ENCODE results near the gene FRMD5.
"Not testable (repeated sequence)": the region's sequence is repeated elsewhere in the genome, so short reads cannot be mapped to it uniquely, and the experiment has no call there.

Gene FRMD5

DNA sequence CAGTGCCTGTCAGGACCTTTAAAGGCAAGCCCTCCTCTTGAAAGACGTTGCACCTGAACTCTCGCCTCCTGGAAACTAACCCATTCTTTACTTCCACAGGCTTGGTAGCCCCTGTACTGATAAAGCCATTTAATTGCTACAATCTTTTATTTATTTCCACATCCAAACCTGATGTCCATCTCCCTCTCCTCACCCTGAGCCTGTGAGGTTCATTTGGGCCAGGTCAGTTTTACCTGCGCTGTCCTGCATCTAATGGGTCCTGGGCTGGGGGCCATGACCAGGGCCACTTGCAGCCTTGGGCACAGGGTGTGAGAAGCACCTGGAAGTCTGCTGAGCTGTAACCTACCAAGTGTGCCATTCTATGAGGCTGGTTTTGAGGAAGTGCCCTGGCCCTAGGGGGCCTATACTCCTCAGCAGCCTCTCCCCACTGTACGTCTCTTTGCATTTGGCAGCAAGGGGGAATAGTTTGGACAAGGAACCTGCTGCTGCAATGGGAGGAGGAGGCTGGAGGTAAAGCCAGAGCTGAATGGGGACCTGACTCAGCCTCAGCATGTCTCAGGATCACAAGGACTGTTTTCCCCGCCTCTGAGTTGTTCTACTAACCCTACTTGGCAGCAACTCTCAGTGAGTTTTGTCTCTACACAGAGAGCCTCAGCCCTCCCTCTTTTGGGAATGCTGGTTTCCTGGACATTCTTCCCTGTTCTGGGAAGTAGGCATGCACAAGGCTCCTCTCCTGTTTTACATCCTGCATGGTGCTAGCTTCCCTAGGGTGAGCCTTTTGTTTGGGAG lies 314.5 kb downstream of the FRMD5 start:
- DNase-seq = no peak

DNA sequence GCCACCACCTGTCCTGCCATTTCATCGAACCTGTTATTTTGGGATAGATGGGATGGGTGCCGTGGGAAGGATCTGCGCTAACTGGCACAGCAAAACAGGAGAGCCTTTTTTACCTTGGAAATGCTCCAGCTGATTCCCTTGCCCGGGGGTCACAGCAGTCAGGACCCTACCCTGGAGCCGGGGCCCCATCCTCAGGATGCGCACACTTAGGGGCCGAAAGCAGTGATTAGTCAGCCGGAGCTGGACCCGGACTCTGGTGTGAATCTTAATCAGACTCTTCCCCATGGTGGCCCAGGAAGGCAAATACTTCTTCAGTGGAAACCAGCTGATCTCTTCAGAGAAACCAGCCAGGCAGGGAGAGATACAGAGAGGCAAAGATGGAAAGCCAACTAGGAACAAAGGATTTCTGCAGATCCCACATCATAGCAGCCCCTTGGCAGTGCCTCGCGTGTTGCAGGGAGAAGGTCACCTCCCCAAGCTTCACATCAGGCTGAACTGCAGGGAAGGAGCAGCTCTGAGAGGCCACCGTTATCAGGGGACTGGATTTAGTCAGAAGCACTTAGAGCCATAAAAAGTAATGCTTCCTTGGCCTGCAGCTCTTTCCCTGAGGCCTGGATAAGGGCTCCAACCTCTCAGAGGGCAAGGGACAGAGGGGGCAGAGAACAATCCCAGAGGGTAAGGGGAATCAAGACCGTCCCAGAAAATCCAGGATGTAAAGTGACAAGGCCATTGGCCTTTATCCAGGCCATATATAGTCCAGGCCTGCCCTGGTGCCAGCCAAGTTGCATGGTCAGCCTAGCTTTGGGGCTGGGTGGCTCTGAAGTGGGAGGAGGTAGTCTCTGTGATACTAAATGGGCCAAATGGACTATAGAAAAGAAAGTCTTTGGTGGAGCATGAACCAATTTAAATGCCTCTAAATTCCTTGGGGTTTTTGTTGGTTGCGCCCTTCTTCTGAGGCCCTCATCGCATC lies 315.4 kb downstream of the FRMD5 start:
- DNase-seq = no peak

DNA sequence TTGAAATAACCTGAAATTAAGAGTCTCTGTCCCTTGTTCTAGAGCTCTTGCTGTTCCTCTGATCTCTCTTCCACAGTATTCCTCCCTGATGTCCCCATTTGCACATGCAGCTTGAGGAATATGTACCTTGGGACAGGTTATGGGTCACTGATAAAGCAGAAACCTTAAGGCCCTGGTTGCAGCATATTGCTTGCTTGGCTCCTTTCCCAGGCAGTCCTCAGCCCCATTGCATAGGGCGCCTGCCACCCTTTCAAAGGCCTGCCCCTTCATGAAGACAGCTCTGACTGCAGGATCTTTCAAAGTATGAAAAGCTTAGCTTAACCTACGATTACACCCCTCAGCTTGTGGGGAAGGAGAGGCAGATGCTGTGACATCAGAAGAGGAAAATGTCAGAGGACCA lies 316.6 kb downstream of the FRMD5 start:
- no peak for DNase-seq

DNA sequence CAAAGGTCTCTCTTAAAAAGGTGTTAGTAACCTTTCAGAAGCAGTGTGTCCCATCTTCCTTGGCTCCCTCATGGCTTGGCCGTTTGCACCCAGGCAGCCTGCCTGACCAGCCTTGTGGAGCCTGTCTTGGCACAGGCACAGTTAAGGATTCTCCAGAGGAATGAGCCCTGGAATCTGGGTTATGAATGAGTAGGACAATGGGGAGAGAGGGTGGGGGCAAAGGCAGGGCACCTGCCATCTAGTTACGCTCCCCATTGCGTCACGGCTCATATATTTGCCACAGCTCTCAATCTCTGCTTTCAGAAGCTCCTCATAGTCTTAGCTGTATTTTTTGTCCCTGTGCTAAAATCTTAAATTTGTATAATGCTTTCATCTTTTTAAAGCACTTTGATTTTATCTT lies 317.7 kb downstream of the FRMD5 start:
- no peak for DNase-seq

DNA sequence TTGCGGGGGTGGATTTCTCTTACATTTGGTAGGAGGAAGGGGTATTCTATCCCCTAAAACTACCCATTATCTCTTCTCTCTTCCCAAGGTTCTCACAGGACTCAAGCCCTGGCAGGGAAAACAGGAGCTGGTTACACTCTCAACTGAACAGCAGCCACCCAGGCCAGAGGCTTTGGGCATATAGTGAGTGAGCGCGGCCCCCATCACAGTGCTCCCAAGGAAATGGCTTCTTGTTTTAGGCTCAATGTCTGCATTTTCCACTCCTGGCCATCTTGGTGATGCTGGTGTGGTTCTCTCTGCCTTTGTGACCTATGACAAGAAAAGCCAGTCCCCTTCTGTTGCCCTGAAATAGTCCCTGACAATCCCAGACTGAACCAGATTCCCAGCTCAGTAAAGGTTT lies 318.2 kb downstream of the FRMD5 start:
- no peak for DNase-seq

DNA sequence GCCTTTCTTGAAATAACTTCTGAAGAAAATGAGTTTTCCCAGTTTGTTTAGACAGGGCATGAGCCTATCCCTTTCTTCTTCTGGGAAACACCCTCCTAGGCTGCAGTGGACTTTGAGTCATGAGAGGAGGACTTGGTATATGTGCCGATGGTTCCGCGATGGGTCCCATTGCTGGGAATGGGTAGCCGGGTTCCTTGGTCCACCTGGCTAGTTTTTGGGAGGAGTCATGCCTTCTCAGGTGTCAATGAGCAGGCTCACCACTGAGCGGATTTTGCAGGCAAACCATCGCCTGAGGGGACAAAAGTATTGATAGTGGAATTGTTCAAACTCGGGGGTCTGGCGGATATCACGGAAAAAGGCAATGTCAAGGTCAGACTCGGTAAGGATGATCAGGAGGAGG lies 321.4 kb downstream of the FRMD5 start:
- no peak for DNase-seq

DNA sequence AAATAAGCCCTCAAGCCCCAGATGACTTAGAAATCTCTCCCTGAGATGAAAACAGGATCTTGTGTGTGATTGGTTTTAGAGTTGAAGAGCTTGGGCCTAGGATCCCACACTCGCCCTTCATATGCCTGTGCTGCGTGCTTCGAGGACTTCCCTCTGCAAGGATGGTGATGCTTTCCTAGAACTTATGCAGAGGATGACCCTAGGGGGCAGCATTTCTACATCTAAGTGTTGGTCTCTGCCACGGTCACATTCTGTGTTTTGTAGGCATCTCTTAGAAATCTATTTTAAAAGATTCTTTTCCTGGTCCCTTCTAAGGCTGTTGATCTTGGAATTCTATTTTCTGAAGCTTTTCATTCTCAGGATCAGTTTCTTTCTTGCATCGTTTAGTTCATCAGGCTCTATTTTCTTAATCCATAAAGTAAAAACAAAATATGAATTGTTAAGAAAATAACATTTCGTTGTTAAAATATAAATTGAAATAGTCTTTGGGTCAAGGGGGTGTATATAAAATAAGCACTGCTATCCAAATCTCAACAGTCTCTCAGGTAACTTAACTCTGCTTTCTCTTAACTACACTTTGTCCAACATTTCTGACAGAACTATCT lies 322.6 kb downstream of the FRMD5 start:
- no peak for DNase-seq

DNA sequence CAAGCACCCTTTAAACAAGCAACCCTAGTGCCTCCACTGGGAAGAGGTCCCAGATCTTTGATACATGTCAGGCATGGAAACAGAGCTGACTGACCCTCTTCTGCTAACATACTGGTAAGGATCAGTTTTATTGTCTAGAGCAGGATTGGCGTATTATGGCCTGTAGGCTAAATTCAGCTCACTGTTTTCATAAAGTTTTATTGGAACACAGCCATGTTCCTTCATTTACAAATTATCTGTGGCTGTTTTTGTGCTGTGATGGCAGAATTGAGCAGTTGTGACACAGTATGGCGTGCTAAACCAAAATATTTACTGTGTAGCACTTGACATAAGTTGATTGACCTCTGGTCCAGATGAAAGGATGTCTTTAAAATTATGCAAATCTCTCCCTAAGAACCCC lies 323.2 kb downstream of the FRMD5 start:
- no peak for DNase-seq

DNA sequence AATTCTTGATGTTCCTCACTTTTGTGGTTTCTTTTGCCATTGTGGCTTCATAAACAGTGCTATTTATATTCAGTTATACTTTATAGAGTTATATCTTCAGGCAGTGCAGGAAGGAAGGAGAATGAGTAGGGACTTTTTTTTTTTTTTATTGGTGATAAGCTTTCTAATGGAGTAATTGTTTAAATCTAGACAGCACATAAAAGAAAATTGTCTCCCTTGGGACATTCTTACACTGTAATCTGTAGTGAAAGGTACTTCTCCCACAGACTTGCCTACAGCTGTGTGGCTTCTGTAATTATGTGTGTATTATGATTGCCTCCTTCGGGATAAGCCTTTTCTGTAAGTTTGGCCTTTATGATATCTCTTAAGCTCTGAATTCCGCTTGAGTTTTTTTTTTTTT lies 326.7 kb downstream of the FRMD5 start:
- DNase-seq = no peak

DNA sequence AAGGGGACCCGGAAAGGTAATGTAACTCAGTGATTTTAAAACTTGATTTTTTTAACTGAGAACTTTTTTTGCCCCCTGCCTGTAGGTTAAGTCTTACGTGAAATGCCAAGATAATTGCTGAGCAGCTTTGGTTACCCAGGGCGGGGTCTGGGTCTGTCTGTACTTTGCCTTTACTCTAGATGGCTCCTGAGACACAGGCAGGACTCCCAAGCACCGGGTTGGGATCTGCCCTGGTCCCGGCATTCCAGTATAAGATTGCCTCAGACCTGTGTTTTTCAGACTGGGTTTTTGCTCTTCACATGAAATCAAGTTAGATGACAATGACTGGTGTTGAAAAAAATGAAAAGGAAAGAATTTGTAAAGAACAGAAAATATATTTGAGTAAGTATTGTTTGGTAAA lies 328.0 kb downstream of the FRMD5 start:
- DNase-seq = no peak

DNA sequence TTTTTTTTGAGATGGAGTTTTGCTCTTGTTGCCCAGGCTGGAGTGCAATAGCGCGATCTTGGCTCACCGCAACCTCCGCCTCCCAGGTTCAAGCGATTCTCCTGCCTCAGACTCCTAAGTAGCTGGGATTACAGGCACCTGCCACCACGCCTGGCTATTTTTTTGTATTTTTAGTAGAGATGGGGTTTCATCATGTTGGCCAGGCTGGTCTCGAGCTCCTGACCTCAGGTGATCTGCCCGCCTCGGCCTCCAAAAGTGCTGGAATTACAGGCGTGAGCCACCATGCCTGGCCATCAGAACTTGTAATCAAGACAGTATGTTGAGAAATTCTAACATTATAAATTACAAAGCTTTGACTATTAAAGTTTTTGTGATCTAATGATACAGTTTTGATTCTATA lies 328.4 kb downstream of the FRMD5 start:
- DNase-seq = not testable (repeated sequence)

DNA sequence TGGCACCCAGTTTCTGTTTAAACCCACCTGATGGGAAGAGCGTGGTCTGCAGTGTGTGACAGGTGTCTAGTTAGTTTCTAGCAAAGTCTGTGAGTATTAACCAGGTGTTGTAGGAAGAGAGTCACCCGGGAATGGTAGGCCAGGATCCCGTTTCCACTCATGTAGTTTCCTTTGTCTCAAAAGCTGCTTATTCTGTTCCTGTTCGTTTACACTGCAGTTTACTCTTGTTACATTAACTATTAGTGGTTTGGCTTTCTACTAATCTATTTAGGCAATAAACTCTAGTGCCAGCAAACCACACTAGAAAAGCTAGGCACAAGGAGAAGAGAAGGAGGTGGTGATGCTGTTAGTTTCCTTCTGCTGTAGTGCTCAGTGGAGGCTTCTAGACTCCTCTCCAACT lies 335.5 kb downstream of the FRMD5 start:
- DNase-seq = no peak

DNA sequence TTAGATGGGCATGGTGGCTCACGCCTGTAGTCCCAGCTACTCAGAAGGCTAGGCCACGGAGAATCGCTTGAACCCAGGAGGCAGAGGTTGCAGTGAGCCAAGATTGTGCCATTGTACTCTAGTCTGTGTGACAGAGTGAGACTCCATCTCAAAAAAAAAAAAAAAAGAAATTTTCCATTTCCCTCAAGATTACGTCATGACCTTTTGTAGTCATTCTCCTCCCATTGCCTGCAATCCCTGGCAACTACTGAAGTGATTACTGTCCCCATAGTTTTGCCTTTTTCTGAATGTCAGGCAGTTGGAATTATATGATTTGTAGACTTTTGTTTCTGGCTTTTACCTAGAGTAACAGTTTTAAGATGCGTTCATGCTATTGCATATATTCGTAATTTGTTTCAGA lies 340.3 kb downstream of the FRMD5 start:
- no peak for DNase-seq

DNA sequence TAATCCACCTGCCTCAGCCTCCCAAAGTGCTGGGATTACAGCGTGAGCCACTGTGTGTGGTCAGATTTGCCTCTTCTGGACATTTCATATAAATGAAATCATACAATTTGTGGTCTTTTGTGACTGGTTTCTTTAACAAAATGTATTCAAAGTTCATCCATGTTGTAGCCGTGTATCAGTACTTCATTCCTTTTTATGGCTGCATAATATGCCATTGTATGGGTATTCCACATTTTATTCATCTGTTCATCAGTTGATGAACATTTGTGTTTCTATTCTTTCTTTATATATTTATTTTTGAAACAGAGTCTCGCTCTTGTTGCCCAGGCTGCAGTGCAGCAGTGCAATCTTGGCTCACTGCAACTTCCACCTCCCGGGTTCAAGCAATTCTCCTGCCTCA lies 342.5 kb downstream of the FRMD5 start:
- no peak for DNase-seq

DNA sequence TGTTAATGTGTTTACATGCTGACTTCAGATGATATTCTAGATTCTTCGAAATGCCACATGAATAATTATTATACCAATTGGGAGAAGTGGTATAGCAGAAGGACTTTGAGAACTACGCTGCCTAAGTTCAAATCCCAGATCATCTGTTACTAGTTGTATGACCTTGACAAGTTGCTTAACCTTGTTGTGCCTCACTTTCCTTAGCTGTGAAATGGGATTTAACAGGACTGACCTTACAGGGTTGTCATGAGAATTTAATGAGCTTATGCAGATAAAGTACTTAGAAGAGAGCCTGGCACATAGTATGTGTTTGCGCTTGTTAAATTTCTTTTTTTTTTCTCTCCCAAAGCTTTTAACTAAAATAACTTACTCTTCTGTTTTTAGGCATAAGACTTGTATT lies 343.8 kb downstream of the FRMD5 start:
- DNase-seq = no peak

DNA sequence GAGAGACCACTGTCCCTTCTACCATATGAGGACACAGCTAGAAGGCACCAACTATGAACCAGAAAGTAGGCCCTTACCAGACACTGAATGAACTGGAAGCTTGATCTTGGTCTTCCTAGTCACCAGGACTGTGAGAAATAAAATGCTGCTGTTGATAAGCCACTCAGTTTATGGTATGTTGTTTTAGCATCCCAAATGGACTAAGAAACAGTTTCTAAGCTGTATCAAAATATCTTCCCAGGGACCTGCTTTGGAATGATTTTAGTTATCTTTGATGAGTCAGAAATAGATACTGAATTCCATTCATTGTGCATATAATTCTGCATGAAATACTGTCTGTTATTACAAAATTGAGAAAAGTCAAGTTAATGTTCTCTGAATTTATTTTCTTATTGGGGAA lies 349.6 kb downstream of the FRMD5 start:
- no peak for DNase-seq

DNA sequence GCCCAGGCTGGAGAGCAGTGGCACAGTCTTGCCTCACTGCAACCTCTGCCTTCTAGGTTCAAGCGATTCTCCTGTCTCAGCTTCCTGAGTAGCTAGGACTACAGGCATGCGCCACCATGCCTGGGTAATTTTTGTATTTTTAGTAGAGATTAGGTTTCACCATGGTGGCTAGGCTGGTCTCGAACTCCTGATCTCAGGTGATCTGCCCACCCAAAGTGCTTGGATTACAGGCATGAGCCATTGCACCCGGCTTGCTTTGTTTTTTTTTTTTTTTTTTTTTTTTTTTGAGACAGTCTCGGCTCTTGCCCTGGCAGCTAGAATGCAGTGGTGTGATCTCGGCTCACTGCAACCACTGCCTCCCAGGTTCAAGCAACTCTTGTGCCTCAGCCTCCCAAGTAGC lies 362.6 kb downstream of the FRMD5 start:
- not testable (repeated sequence) for DNase-seq

DNA sequence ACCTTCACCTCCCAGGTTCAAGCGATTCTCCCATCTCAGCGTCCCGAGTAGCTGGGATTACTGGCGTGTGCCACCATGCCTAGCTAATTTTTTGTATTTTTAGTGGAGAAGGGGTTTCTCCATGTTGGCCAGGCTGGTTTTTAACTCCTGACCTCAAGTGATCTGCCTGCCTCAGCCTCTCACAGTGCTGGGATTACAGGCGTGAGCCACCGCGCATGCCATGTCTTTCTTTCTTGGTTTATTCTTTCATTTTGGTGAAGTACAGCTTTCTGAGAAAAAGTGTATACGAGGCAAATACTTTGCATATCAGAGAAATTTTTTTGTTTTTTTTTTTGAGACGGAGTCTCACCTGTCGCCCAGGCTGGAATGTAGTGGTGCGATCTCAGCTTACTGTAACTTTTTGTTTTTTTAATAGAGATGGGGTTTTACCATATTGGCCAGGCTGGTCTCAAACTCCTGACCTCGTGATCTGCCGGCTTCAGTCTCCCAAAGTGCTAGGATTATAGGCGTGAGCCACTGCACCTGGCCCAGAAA lies 363.5 kb downstream of the FRMD5 start:
- DNase-seq = not testable (repeated sequence)

DNA sequence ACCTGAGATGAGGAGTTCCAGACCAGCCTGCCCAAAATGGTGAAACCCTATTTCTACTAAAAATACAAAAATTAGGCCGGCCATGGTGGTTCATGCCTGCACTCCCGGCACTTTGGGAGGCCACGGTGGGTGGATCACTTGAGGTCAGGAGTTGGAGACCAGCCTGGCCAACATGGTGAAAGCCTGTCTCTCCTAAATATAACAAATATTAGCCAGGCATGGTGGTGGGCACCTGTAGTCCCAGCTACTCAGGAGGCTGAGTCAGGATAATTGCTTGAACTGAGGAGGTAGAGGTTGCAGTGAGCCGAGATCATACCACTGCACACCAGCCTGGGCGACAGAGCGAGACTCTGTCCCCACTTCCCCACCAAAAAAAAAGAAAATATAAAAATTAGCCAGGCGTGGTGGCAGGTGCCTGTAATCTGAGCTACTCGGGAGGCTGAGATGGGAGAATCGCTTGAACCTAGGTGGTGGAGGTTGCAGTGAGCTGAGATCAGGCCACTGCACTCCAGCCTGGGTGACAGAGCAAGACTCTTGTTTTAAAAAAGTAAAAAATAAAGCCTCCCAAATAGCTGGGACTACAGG lies 364.3 kb downstream of the FRMD5 start:
- not testable (repeated sequence) for DNase-seq

DNA sequence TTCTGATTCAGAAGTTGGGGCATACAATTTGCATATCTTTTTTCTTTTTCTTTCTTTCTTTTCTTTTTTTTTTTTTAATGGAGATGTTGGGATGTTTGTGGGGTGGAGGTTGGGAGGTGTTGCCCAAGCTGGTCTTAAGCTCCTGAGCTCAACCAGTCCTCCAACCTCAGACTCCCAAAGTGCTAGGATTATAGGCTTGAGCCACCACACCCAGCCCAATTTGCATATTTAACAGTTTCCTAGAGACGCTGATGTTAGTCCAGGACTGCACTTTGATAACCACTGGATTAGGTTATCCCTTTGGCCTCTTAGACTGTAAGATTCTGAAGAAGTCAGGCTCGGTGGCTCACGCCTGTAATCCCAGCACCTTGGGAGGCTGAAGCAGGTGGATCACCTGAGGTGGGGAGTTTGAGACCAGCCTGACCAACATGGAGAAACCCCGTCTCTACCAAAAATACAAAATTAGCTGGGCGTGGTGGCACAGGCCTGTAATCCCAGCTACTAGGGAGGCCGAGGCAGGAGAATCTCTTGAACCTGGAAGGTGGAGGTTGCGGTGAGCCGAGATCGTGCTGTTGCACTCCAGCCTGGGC lies 365.0 kb downstream of the FRMD5 start:
- not testable (repeated sequence) for DNase-seq

DNA sequence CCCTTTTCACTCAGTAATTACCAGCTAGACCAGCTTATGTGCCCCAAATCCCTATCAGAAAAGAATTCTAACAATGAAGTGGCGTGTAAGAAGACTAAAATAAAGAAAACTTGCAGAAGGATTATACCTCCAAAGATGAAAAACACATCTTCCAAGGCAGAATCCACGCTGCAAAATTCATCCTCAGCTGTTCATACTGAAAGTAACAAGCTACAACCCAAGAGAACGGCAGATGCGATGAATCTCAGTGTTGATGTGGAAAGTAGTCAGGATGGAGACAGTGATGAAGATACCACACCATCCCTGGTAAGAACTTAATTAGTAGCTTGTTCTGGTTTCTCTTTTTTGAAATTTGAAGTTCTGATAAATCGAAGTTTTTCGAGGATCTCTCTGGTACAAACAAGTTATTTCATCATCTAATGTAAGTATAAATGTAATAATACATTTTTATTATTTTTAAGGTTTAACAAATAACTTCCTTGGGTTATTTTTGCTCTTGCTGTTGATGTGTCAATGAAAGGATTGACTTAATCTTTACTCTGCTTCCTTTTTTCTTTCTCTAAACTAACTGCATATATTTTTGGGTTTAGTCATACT lies 366.9 kb downstream of the FRMD5 start:
- no peak for DNase-seq

Measured in NK-92 treated with Interleukin-12 subunit alpha and Interleukin-12 subunit beta, amount 100 ng/mL, for 24 hours (cell line).